HG03025 (cell line): Measurements from ENCODE around the gene UNCX.
"Not testable (repeated sequence)": the region's sequence is repeated elsewhere in the genome, so short reads cannot be mapped to it uniquely, and the experiment has no call there.

Source experiments
- ATAC-seq: cut with Tn5 transposase; IDR thresholded peaks from one replicate; pipeline ENCODE4 v1.9.1; 2021; ENCODE audit warnings: mild to moderate bottlenecking, moderate library complexity; ENCODE audit not compliant: unreplicated experiment, low FRiP score

The UNCX gene

GRCh38 chr7:1232623-1233332, at the start of gene UNCX:
Gene UNCX, plus strand, starts transcription at chr7:1232872. Its CDS starts 146 bp downstream, at chr7:1233018.
- no peak for ATAC-seq

- ATAC-seq, result no peak
Measured at GRCh38 chr7:1187127-1187526, 45.5 kb upstream of the UNCX start.

DNA sequence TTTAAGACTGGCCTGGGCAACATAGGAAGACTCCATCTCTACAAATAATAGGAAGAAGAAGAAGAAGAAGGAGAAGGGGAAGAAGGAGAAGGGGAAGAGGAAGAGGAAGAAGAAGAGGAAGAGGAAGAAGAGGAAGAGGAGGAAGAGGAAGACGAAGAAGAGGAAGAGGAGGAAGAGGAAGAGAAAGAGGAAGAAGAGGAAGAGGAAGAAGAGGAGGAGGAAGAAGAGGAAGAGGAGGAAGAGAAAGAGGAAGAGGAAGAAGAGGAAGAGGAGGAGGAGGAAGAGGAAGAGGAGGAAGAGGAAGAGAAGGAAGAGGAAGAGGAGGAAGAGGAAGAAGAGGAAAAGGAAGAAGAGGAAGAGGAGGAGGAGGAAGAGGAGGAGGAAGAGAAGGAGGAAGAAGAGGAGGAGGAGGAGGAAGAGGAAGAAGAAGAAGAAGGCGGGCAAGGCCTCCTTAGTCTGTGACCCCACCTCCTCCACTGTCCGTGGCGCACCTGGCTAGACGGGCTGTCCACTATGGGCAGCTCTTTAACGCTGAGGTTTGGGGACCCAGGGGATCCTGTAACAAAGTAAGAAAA, 43.9 kb upstream of the UNCX start:
- no peak for ATAC-seq

DNA sequence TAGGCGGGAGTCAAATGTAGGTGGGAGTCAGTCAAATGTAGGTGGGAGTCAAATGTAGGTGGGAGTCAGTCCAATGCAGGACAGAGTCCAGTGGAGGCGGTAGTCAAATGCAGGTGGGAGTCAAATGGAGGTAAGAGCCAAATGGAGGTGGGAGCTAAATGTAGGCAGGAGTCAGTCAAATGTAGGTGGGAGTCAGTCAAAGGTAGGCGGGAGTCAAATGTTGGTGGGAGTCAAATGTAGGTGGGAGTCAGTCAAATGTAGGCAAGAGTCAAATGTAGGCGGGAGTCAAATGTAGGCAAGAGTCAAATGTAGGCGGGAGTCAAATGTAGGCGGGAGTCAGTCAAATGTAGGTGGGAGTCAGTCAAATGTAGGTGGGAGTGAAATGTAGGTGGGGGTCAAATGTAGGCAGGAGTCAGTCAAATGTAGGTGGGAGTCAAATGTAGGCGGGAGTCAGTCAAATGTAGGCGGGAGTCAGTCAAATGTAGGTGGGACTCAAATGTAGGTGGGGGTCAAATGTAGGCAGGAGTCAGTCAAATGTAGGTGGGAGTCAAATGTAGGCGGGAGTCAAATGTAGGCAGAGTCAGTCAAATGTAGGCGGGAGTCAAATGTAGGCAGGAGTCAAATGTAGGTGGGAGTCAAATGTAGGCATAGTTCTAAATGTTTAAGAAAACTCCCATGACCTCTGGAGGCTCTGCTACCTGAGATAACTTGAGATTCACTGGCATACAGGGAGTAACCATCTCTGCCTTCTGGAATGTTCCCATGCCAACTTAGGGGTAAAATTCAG, 42.5 kb upstream of the UNCX start:
- ATAC-seq, result no peak

- ATAC-seq, result no peak
Measured at GRCh38 chr7:1192171-1192676, 40.4 kb upstream of the UNCX start.

- ATAC-seq, result no peak
Measured at GRCh38 chr7:1193593-1194424, 38.9 kb upstream of the UNCX start.

DNA sequence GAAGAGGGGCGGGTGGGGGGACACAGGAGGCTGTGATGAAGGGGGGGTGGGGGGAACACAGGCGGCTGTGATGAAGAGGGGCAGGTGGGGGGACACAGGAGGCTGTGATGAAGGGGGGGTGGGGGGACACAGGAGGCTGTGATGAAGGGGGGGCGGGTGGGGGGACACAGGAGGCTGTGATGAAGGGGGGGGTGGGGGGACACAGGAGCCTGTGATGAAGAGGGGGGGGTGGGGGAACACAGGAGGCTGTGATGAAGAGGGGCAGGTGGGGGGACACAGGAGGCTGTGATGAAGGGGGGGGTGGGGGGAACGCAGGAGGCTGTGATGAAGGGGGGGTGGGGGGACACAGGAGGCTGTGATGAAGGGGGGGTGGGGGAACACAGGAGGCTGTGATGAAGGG, 36.2 kb upstream of the UNCX start:
- ATAC-seq, result not testable (repeated sequence)

DNA sequence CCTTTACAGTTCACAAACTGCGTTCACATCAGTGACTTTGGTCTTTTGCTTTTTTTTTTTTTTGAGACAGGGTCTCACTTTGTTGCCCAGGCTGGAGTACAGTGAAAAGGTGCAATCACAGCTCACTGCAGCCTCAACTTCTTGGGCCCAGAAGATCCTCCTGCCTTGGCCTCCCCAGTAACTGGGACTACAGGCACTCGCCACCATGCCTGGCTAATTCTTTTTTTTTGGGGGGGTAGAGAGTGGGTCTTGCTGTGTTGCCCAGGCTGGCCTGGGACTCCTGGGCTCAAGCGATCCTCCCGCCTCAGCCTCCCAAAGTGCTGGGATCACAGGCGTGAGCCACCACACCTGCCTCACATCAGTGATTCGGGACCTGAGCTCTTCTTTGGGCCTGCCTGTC, 35.7 kb upstream of the UNCX start:
- no peak for ATAC-seq

DNA sequence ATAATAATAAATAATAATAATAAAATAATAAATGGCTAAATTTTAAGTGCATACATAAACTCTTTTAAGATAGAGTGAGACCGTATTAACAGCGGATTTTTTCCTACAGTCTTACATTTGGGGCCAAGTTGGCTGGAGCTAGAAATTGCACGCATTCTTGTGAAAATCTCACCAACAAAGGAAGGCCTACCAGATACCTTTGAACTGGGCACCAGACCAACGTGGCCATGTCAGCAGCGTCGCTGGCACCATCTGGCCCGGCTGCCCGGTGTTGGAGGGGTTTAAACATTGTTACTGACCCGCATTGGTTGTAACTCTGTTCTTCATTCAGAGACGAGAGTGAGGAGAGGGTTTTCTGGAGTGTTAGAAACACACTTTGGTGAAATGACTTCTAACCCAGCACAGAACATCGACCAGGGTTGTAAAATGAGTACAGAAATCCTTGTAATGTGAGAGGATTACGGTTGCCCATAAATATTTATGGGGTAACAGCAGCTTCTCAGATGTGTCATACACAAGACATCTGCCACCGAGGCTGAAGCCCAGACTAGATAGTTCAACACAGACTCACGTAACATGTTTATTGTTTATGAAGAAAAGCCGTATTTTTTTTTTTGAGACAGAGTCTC, 34.6 kb upstream of the UNCX start:
- no peak for ATAC-seq

GRCh38 chr7:1200045-1200444, 32.6 kb upstream of the UNCX start:
- ATAC-seq, result no peak

- no peak for ATAC-seq
Measured at GRCh38 chr7:1201916-1202315, 30.8 kb upstream of the UNCX start.

DNA sequence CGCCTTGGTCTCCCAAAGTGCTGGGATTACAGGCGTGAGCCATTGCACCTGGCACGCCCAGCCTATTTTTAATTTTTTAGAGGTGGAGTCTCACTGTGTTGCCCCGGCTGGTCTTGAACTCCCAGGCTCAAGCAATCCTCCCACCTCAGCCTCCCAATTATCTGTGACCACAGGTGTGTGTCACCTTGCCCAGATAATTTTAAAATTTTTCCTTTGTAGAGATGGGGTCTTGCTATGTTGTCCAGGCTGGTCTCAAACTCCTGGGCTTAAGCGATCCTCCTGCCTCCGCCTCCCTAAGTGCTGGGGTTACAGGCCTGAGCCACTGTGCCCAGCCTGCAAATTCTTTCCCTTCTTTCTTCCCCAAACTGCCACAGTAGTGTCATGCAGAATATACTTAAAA, 29.8 kb upstream of the UNCX start:
- not testable (repeated sequence) for ATAC-seq

- no peak for ATAC-seq
Measured at GRCh38 chr7:1204460-1205140, 28.1 kb upstream of the UNCX start.

DNA sequence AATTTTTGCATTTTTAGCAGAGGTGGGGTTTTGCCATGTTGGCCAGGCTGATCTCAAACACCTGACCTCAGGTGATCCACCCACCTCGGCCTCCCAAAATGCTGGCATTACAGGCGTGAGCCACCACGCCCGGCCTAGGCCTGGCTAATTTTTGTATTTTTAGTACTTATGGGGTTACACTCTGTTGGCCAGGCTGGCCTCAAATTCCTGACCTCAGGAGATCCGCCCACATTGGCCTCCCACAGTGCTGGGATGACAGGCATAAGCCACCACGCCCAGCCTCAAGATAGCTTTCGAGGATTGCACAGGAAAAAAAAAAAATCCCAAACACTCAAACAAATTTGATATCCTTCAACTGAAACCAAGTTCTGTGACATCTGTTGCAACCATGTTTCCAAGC, 26.9 kb upstream of the UNCX start:
- not testable (repeated sequence) for ATAC-seq

GRCh38 chr7:1209097-1209496, 23.6 kb upstream of the UNCX start:
- ATAC-seq, result no peak

- ATAC-seq, result no peak
Measured at GRCh38 chr7:1210321-1210978, 22.2 kb upstream of the UNCX start.

GRCh38 chr7:1210979-1211608, 21.6 kb upstream of the UNCX start:
- ATAC-seq, result no peak

DNA sequence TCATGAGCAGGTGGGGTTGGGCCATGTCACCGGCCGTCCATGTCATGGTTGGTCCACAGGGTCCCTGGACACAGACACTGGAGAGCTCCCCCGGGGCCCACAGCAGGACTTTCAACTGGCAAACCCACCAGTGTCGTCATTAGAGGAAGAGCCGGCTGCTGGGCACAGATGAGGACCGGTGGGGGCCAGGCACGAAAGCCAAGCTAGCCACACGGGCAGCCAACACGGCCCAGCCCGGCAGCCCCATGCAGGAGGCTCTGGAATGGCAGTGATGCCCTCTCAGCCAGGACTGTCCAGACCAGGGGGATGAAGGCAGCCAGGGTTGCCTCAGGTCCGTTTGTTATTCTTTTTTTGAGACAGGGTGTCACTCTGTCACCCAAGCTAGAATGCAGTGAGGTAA, 21.1 kb upstream of the UNCX start:
- ATAC-seq, result no peak

- not testable (repeated sequence) for ATAC-seq
Measured at GRCh38 chr7:1212025-1212424, 20.6 kb upstream of the UNCX start.
